HG02642 (cell line): ENCODE data around the gene RSPH3.
"Not testable (repeated sequence)": the region's sequence is repeated elsewhere in the genome, so short reads cannot be mapped to it uniquely, and the experiment has no call there.

ENCODE experiments used
- ATAC-seq: cut with Tn5 transposase; IDR thresholded peaks from one replicate; pipeline ENCODE4 v1.9.1; 2021; ENCODE audit warnings: mild to moderate bottlenecking; ENCODE audit not compliant: unreplicated experiment, poor library complexity

RSPH3 gene

GRCh38 chr6:158987657-158988056, 12.3 kb downstream of the RSPH3 start:
- ATAC-seq = no peak

GRCh38 chr6:158978757-158979156, 21.2 kb downstream of the RSPH3 start:
- no peak for ATAC-seq

GRCh38 chr6:158977382-158977781, 22.6 kb downstream of the RSPH3 start:
- no peak for ATAC-seq

- no peak for ATAC-seq
These were observed 27.5 kb downstream of the RSPH3 start for GRCh38 chr6:158972241-158973233.

GRCh38 chr6:158970640-158971275, 29.2 kb downstream of the RSPH3 start:
- ATAC-seq = no peak

- ATAC-seq = no peak
These were observed 30.9 kb downstream of the RSPH3 start for GRCh38 chr6:158969148-158969547.

- ATAC-seq = no peak
These were observed 36.8 kb downstream of the RSPH3 start for GRCh38 chr6:158963020-158963808.

GRCh38 chr6:158962371-158962770, 37.6 kb downstream of the RSPH3 start:
- no peak for ATAC-seq

GRCh38 chr6:158960026-158960425, 40.0 kb downstream of the RSPH3 start:
- ATAC-seq = no peak

- ATAC-seq = no peak
These were observed 40.5 kb downstream of the RSPH3 start for GRCh38 chr6:158959552-158959951.

- no peak for ATAC-seq
These were observed 41.3 kb downstream of the RSPH3 start for GRCh38 chr6:158958504-158959386.

GRCh38 chr6:158955255-158955654, 44.7 kb downstream of the RSPH3 start:
- no peak for ATAC-seq

GRCh38 chr6:158954753-158955152, 45.2 kb downstream of the RSPH3 start:
- no peak for ATAC-seq

- not testable (repeated sequence) for ATAC-seq
These were observed 48.0 kb downstream of the RSPH3 start for GRCh38 chr6:158952011-158952410.

- not testable (repeated sequence) for ATAC-seq
These were observed 48.4 kb downstream of the RSPH3 start for GRCh38 chr6:158951565-158951964.

- ATAC-seq = no peak
These were observed 52.7 kb downstream of the RSPH3 start for GRCh38 chr6:158947284-158947683.

GRCh38 chr6:158943380-158944032, 56.5 kb downstream of the RSPH3 start:
- ATAC-seq = no peak

GRCh38 chr6:158942349-158942748, 57.7 kb downstream of the RSPH3 start:
- ATAC-seq = no peak

GRCh38 chr6:158941246-158941645, 58.8 kb downstream of the RSPH3 start:
- ATAC-seq = no peak
